H9 (cell line): ENCODE data around the gene KLF13. TPM values are rescaled to one million over a fixed set of nuclear protein-coding genes. Genes with fewer than 3 reads are reported as not detected.
A peak's percentile ranks its signal among the peaks of the same experiment; 100 is the strongest.

Source experiments
- DNase-seq: peaks from one replicate; pipeline ENCODE4 v3.0.0-alpha.2; 2017
- H2AFZ ChIP-seq: one replicate; pipeline ENCODE4 v1.6.1; 2013; ENCODE audit warnings: mild to moderate bottlenecking, low read length, control low read depth, moderate library complexity
- H2AK5ac ChIP-seq: 2 replicates; pipeline ENCODE4 v1.6.1; 2013; ENCODE audit warnings: low read length, control low read depth, mixed read lengths; ENCODE audit not compliant: insufficient read length
- H2BK120ac ChIP-seq: one replicate; pipeline ENCODE4 v1.6.1; 2013; ENCODE audit warnings: low read depth, mild to moderate bottlenecking, low read length, control low read depth, inconsistent platforms; ENCODE audit not compliant: poor library complexity, severe bottlenecking
- H2BK12ac ChIP-seq: 2 replicates; pipeline ENCODE4 v1.6.1; 2013; ENCODE audit warnings: low read length, control low read depth, mixed read lengths, low read depth; ENCODE audit not compliant: insufficient read length
- H2BK15ac ChIP-seq: 2 replicates; pipeline ENCODE4 v1.6.1; 2013; ENCODE audit warnings: low read depth, low read length, control low read depth
- H2BK20ac ChIP-seq: one replicate; pipeline ENCODE4 v1.6.1; 2013; ENCODE audit warnings: low read depth, mild to moderate bottlenecking, low read length, control low read depth, inconsistent platforms; ENCODE audit not compliant: poor library complexity, severe bottlenecking
- H2BK5ac ChIP-seq: 2 replicates; pipeline ENCODE4 v1.6.1; 2013; ENCODE audit warnings: low read length, control low read depth, mixed read lengths; ENCODE audit not compliant: insufficient read length
- H3K14ac ChIP-seq: 2 replicates; pipeline ENCODE4 v1.6.1; 2013; ENCODE audit warnings: low read length, control low read depth; ENCODE audit not compliant: insufficient read depth
- H3K18ac ChIP-seq: 2 replicates; pipeline ENCODE4 v1.6.1; 2013; ENCODE audit warnings: low read depth, mild to moderate bottlenecking, mixed read lengths, low read length, control low read depth; ENCODE audit not compliant: insufficient read length
- H3K23ac ChIP-seq: 2 replicates; pipeline ENCODE4 v1.6.1; 2013; ENCODE audit warnings: low read length, control low read depth, mixed read lengths, low read depth; ENCODE audit not compliant: insufficient read length
- H3K23me2 ChIP-seq: 2 replicates; pipeline ENCODE4 v1.6.1; 2013; ENCODE audit warnings: low read depth, mild to moderate bottlenecking, mixed read lengths, low read length, control low read depth; ENCODE audit not compliant: insufficient read length, poor library complexity, severe bottlenecking
- H3K27ac ChIP-seq: 2 replicates; pipeline ENCODE4 v1.5.1; 2013; ENCODE audit warnings: low read length, control low read depth, mixed read lengths, low read depth; ENCODE audit not compliant: insufficient read length
- H3K27me3 ChIP-seq: 2 replicates; pipeline ENCODE4 v1.6.1; 2013; ENCODE audit warnings: low read length, control low read depth, inconsistent platforms; ENCODE audit not compliant: insufficient read depth
- H3K4ac ChIP-seq: 2 replicates; pipeline ENCODE4 v1.6.1; 2013; ENCODE audit warnings: low read depth, mild to moderate bottlenecking, control low read depth, inconsistent platforms, low read length, moderate library complexity
- H3K4me1 ChIP-seq: 2 replicates; pipeline ENCODE4 v1.6.1; 2013; ENCODE audit warnings: low read length, control low read depth, inconsistent platforms; ENCODE audit not compliant: insufficient read depth
- H3K4me2 ChIP-seq: 2 replicates; pipeline ENCODE4 v1.6.1; 2013; ENCODE audit warnings: low read length, control low read depth, mixed read lengths; ENCODE audit not compliant: insufficient read length, insufficient read depth
- H3K56ac ChIP-seq: 2 replicates; pipeline ENCODE4 v1.6.1; 2013; ENCODE audit warnings: low read depth, mild to moderate bottlenecking, mixed read lengths, low read length, control low read depth; ENCODE audit not compliant: insufficient read length
- H3K79me1 ChIP-seq: 2 replicates; pipeline ENCODE4 v1.6.1; 2013; ENCODE audit warnings: low read depth, mild to moderate bottlenecking, moderate library complexity, low read length, control low read depth, inconsistent platforms; ENCODE audit not compliant: insufficient read depth, poor library complexity, severe bottlenecking
- H3K79me2 ChIP-seq: 2 replicates; pipeline ENCODE4 v1.6.1; 2013; ENCODE audit warnings: low read length, control low read depth, inconsistent platforms; ENCODE audit not compliant: insufficient read depth
- H3K9ac ChIP-seq: 2 replicates; pipeline ENCODE4 v1.6.1; 2013; ENCODE audit warnings: low read length, control low read depth, mixed read lengths; ENCODE audit not compliant: insufficient read length; ENCODE audit errors: extremely low read depth
- H3K9me3 ChIP-seq: one replicate; pipeline ENCODE4 v1.6.1; 2013; ENCODE audit warnings: low read depth, low read length, inconsistent platforms; ENCODE audit not compliant: control insufficient read depth
- H3T11ph ChIP-seq: one replicate; pipeline ENCODE4 v1.6.1; 2013; ENCODE audit warnings: mild to moderate bottlenecking, low read length, control low read depth, inconsistent platforms
- H4K20me1 ChIP-seq: one replicate; pipeline ENCODE4 v1.6.1; 2013; ENCODE audit not compliant: control insufficient read depth, insufficient read length, insufficient read depth
- H4K5ac ChIP-seq: 2 replicates; pipeline ENCODE4 v1.6.1; 2013; ENCODE audit warnings: low read depth, mild to moderate bottlenecking, mixed read lengths, low read length, control low read depth; ENCODE audit not compliant: insufficient read length
- H4K8ac ChIP-seq: replicated peaks from 2 replicates; pipeline ENCODE4 v1.6.1; 2013; ENCODE audit warnings: low read length, control low read depth, mixed read lengths, low read depth; ENCODE audit not compliant: insufficient read length
- H4K91ac ChIP-seq: 2 replicates; pipeline ENCODE4 v1.6.1; 2013; ENCODE audit warnings: low read depth, mild to moderate bottlenecking, moderate library complexity, mixed read lengths, low read length, control low read depth; ENCODE audit not compliant: insufficient read length
- H3K27ac Mint-ChIP-seq, 3 experiments: 2 replicates in 2 of 3; 3 replicates in 1 of 3; pipeline ENCODE4 v1.8.0; 2020 to 2021; ENCODE audit warnings: mixed read lengths in 3 of 3, mild to moderate bottlenecking in 1 of 3, moderate library complexity in 1 of 3
- H3K27me3 Mint-ChIP-seq: 2 replicates; pipeline ENCODE4 v1.8.0; 2021; ENCODE audit warnings: low read depth, mild to moderate bottlenecking, moderate library complexity, mixed read lengths
- H3K36me3 Mint-ChIP-seq, 3 experiments: 2 replicates in 2 of 3; 3 replicates in 1 of 3; pipeline ENCODE4 v1.8.0; 2020 to 2021; ENCODE audit warnings: low read depth in 3 of 3, mixed read lengths in 3 of 3; ENCODE audit not compliant: insufficient read depth in 1 of 3
- H3K4me1 Mint-ChIP-seq, 2 experiments: 2 replicates each; pipeline ENCODE4 v1.8.0; 2020; ENCODE audit warnings: mixed read lengths in 2 of 2
- H3K4me3 Mint-ChIP-seq, 2 experiments: 2 replicates in 1 of 2; 3 replicates in 1 of 2; pipeline ENCODE4 v1.8.0; 2020 to 2021; ENCODE audit warnings: mild to moderate bottlenecking in 2 of 2, mixed read lengths in 2 of 2, moderate library complexity in 1 of 2
- H3K9me3 Mint-ChIP-seq, 2 experiments: 2 replicates in 1 of 2; 3 replicates in 1 of 2; pipeline ENCODE4 v1.8.0; 2020; ENCODE audit warnings: mild to moderate bottlenecking in 2 of 2, mixed read lengths in 2 of 2, moderate library complexity in 1 of 2
- CTCF ChIP-seq: fragments of 200-600 bp; sonication (generic); conservative IDR thresholded peaks from 3 replicates; pipeline ENCODE4 v1.8.0; 2021; ENCODE audit warnings: antibody characterized with exemption, mild to moderate bottlenecking
- WGBS: extraction: QIAGEN DNeasy Blood & Tissue Kit; methylation state at CpG from one replicate; pipeline ENCODE4 v1.1.7; 2013; ENCODE audit warnings: missing lambda C conversion rate, low lambda C conversion rate, mixed read lengths; ENCODE audit not compliant: insufficient read length; ENCODE audit errors: extremely low coverage; 5-methylcytosine and 5-hydroxymethylcytosine counted together
- total RNA-seq: library from RNA; stranded (reverse); gene quantifications from 2 replicates; pipeline ENCODE4 v1.2.1, GENCODE V29; 2021

Gene KLF13
- total RNA-seq, 1 experiment from 2014 or later: 33.4 TPM

- no peak overlapping the region for H2BK20ac ChIP-seq
- no peak overlapping the region for H2AK5ac ChIP-seq
- H2BK5ac ChIP-seq: no peak overlapping the region
- H3K23me2 ChIP-seq: no peaks in the 10 kb centered on the region
- no peak overlapping the region for H3T11ph ChIP-seq
- no peak overlapping the region for H3K9ac ChIP-seq
- no peaks in the 10 kb centered on the region for H3K79me1 ChIP-seq
- H3K4me2 ChIP-seq: no peak overlapping the region
- no CpG with 5 or more reads among the region's 9 CpGs for WGBS
- no peak overlapping the region for H3K56ac ChIP-seq
- no peak for TF ChIP-seq CTCF
- H3K4me1 Mint-ChIP-seq: peaks cover 48% of the 10 kb centered on the region in 2 experiments
- no peak overlapping the region for H4K8ac ChIP-seq
- H3K27me3 Mint-ChIP-seq: no peaks in the 10 kb centered on the region
- H4K20me1 ChIP-seq: no peaks in the 10 kb centered on the region
- peaks cover 11% of the 10 kb centered on the region; the same call in 1 of the 2 replicates for H3K79me2 ChIP-seq
- peak; percentile 47 for DNase-seq
- H2BK12ac ChIP-seq: no peak overlapping the region
- no peak overlapping the region for H2BK120ac ChIP-seq
- H3K9me3 Mint-ChIP-seq: no peaks in the 10 kb centered on the region
- H2BK15ac ChIP-seq: no peak overlapping the region
- H3K9me3 ChIP-seq: no peaks in the 10 kb centered on the region
- peak overlapping the region in 1 of 3 experiments; percentile 61; a peak in 1 of 7 replicates for H3K27ac Mint-ChIP-seq
- H3K4me1 ChIP-seq: no peaks in the 10 kb centered on the region
- no peak overlapping the region for H3K27ac ChIP-seq
- no peak overlapping the region for H2AFZ ChIP-seq
- H3K23ac ChIP-seq: no peak overlapping the region
- H3K14ac ChIP-seq: no peak overlapping the region
- no peak overlapping the region; the same call in 1 of the 2 replicates for H3K4ac ChIP-seq
- no peak overlapping the region for H4K5ac ChIP-seq
- peak overlapping the region; percentile 7 for H3K18ac ChIP-seq
- H3K4me3 Mint-ChIP-seq: no peak overlapping the region
- no peak overlapping the region for H4K91ac ChIP-seq
- H3K27me3 ChIP-seq: no peaks in the 10 kb centered on the region
- H3K36me3 Mint-ChIP-seq: no peaks in the 10 kb centered on the region; a peak in 1 of 7 replicates
These were observed 12.4 kb downstream of the KLF13 start for GRCh38 chr15:31338879-31339557.
